ENCODE results near the gene MAP3K12.
"Not testable (repeated sequence)": the region's sequence is repeated elsewhere in the genome, so short reads cannot be mapped to it uniquely, and the experiment has no call there.

MAP3K12 gene, protein sequence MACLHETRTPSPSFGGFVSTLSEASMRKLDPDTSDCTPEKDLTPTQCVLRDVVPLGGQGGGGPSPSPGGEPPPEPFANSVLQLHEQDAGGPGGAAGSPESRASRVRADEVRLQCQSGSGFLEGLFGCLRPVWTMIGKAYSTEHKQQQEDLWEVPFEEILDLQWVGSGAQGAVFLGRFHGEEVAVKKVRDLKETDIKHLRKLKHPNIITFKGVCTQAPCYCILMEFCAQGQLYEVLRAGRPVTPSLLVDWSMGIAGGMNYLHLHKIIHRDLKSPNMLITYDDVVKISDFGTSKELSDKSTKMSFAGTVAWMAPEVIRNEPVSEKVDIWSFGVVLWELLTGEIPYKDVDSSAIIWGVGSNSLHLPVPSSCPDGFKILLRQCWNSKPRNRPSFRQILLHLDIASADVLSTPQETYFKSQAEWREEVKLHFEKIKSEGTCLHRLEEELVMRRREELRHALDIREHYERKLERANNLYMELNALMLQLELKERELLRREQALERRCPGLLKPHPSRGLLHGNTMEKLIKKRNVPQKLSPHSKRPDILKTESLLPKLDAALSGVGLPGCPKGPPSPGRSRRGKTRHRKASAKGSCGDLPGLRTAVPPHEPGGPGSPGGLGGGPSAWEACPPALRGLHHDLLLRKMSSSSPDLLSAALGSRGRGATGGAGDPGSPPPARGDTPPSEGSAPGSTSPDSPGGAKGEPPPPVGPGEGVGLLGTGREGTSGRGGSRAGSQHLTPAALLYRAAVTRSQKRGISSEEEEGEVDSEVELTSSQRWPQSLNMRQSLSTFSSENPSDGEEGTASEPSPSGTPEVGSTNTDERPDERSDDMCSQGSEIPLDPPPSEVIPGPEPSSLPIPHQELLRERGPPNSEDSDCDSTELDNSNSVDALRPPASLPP

GRCh38 chr12:53499266-53500141 is at the start of gene MAP3K12:
Gene MAP3K12, minus strand, starts transcription at chr12:53499458. Its CDS starts 12,067 bp downstream, at chr12:53487391.
- peak; percentile 48 for DNase-seq

DNA sequence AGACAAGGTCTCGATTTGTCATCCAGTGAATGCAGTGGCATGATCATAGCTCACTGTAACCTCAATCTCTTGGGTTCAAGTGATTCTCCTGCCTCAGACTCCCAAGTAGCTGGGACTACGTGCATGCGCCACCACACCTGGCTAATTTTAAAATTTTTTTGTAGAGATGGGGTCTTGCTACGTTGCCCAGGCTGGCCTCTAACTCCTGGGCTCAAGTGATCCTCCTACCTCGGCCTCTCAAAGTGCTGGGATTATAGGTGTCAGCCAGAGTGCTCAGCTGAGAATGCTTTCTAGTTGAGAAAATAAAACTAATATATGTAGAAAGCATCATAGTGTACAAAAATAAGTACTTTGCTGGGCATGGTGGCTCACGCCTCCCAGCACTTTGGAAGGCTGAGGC is 49.1 kb upstream of the MAP3K12 start:
- DNase-seq, result not testable (repeated sequence)

- peak; percentile 73 for DNase-seq
Observed at GRCh38 chr12:53543539-53543938, 44.3 kb upstream of the MAP3K12 start.

DNA sequence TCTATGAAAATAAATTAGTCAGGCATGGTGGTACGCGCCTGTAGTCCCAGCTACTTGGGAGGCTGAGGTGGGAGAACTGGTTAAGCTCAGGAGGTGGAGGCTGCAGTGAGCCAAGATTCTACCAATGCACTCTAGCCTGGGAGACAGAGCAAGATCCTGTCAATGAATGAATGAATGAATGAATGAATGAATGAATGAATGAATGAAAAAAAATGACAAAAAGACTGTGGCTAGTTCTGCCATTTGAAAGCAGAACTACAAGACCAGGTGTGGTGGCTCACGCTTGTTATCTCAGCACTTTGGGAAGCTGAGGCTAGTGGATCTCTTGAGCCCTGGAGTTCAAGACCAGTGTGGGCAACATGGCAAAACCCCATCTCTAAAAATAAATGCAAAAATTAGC is 40.3 kb upstream of the MAP3K12 start:
- DNase-seq, result no peak

GRCh38 chr12:53538209-53538689 is 39.0 kb upstream of the MAP3K12 start:
- DNase-seq, result peak; percentile 9

GRCh38 chr12:53536962-53537361 is 37.7 kb upstream of the MAP3K12 start:
- no peak for DNase-seq

DNA sequence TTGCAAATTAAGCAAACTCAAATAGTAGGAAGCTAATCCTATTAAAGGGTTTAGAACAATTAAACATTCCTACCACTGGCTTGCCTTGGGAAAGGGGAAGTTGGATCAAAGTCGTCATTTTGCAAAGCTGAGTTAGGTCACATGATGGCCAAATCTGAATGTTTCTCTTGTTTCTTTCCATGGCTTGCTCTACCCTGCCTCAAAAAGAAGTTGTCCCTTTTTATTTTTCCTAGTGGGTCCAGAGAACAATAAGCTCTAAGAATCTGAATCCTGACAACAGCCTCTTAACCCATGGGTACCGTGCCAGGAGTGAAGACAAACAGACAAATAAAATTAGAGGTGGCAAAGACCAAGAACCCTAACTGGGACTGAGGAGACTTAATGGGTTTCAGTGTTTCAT is 34.2 kb upstream of the MAP3K12 start:
- no peak for DNase-seq

DNA sequence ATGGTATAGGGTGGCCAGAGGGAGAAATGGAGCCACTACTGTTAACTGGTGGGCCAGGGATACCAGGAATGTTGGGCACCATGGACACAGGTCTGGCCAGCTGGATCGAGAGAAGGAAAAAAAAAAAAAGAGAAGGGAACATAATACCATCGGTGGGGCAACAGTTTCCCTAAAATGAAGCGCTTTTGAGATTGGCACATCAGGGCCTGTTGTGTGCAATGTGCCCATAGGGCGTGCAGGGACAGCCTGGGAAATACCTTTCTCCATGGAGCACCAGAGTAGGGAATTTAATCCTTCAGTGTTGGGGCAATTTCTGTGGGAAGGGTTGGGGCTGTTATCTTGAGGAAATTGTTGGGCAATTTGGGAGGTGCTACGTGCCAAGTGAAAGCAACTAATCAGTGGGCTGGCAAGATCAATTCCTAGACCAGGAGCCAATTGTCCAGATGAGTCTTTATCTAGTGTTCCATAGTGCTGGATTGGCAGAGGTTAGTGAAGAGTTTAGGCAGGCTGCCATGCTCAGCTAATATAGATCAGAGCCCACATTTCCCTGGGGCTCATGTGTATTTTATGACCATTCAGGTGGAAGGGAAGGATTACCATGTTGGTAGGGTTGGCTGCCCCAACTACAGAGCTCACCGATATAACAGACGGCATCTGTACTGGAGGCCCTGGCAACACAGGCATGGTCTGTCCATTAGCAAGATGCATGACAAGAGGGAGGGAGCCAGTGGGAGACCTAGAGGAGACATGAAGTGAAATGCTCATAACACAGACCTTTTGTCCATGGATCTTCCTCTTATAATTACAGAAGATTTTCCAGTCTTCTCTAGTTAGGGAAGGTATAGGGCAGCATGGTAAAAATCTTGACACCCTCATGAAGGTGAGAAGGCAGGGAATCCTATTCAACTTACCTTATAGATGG is 33.5 kb upstream of the MAP3K12 start:
- DNase-seq, result no peak

DNA sequence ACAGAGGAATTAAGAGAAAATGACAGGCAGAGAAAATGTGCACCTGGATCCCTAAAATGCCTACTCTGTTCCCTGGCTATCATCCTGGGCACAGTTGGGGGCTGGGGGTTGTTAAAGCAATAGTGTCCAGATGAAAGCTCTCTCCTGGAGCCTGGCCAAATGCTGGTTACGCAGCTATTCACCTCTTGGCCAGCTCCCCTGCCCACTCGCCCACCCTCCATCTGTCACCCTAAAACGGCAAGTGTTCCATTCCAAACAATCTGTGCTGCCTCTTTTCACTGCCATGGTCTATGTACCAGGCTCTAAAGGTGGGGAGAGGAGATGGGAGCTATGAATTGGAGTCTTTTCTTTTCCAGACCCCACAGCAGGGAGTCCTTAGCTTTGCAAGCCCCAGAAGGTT is 32.8 kb upstream of the MAP3K12 start:
- DNase-seq, result no peak

- peak; percentile 18 for DNase-seq
Observed at GRCh38 chr12:53530920-53531319, 31.7 kb upstream of the MAP3K12 start.

- no peak for DNase-seq
Observed at GRCh38 chr12:53530061-53530460, 30.8 kb upstream of the MAP3K12 start.

- DNase-seq, result no peak
Observed at GRCh38 chr12:53524476-53524875, 25.2 kb upstream of the MAP3K12 start.

DNA sequence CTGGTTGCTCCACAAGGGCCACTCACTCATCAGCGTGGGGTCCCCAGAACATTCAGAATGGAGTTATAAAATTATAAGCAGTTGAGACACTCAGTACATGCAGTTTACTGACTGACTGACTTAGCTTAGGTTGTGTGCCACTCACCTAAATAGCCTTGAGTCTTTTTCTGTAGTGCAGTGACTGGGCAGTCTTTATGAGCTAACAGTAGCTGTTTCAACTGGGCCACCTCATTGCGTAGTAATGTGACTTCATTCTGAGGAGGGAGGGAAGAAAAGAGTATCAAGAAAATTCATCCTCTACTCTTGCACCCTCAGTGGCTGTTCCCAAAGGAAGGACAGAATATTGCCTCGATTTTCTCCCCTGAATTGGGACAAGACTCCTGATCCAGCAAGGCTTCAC is 23.9 kb upstream of the MAP3K12 start:
- DNase-seq, result no peak

DNA sequence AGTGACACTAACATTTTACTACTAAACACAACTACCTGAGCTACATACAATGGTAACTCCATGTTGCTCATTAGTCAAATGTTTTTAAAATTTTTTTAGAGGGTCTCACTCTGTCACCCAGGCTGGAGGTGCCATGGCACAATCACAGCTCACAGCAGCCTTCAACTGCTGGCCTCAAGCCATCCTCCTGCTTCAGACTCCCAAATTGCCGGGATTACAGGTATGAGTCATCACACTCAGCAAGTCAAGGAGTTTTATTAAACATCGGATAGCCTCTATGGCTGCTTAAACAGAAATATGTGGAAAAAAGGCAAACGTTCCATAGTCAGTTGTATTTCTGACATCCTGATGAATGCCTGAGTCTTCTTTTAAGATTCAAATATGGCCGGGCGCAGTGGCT is 19.1 kb upstream of the MAP3K12 start:
- DNase-seq, result no peak

GRCh38 chr12:53516758-53517455 is 17.6 kb upstream of the MAP3K12 start:
- no peak for DNase-seq

DNA sequence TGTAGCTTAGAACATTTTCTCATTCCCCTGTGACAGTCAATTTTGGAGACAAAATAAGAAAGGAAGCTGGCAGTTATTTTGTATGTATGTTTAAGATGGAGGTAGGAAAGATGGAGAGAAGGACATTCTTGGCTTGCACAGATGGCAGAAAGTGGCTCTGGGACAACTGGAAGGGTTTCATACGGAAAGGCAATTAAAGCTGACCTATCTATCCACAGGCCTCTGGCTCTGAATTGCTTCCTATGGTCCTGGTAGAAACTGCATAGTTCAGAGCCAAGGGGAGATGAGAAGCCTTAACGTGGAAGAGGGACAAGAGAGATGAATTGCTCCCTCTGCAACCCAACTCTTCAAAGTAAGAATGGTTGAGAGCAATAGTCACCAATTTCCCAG is 16.0 kb upstream of the MAP3K12 start:
- DNase-seq, result no peak

GRCh38 chr12:53514628-53515290 is 15.5 kb upstream of the MAP3K12 start:
- no peak for DNase-seq

GRCh38 chr12:53513712-53514410 is 14.6 kb upstream of the MAP3K12 start:
- no peak for DNase-seq

DNA sequence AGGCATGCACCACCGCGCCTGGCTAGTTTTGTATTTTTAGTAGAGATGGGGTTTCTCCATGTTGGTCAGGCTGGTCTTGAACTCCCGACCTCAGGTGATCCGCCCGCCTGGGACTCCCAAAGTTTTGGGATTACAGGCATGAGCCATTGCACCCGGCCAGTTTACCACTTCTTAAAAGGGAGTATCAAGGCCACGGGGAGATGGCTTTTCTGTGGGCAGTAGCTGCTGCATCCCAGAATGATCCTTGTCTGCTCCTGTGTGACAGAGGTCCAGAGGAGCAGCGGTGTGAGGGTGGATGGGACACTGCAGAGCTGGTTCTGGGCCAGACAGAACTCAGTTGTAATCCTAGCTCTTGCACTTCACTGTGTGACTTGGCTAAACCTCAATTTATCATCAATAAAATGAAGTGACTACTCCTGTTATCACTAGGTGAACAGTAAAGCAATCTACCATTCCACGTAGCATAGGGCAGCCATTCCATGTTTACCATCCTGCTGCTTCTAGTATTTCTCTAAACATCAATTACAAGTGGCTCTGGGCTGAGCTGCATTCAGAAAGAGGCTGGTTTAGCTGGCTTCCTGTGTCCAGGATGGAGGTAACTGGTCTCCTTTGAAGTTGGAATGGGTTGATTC is 11.0 kb upstream of the MAP3K12 start:
- DNase-seq, result no peak
